PC-9 (cell line): ENCODE results near the gene GXYLT1.

Source experiments
- CTCF ChIP-seq: fragments of 200-600 bp; sonication (generic); conservative IDR thresholded peaks from 2 replicates; pipeline ENCODE4 v1.6.1; 2017; ENCODE audit warnings: mixed run types, antibody characterized with exemption, mild to moderate bottlenecking, moderate library complexity
- EZH2 ChIP-seq: fragments of 200-600 bp; sonication (generic); IDR thresholded peaks from 2 replicates; pipeline ENCODE4 v1.8.0; 2017; ENCODE audit warnings: antibody characterized with exemption, low read depth

DNA sequence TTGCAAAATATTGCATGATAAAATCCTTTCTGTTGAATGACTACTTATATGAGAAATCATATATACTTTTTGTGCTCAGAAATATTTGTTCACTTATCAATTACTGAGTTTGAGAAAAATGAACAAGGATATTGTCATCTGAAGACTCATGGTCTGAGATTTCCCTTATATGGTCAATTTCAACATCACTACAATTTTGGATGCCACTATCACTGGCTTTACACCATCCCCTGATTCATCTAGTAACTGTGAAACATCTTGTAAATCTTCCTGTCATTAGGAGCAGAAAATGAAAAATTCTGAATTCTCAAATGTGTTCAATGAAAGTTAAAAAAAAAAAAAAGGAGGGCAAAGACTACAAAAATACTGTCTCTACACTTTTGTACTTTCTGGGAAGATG, 21.8 kb upstream of the GXYLT1 start:
- TF ChIP-seq CTCF (no peak), EZH2 (no peak)
